ENCODE measurements around the gene TSPAN6.

GRCh38 chrX:100648458-100649417 is 12.1 kb upstream of the TSPAN6 start:
- TF ChIP-seq CTCF (IDR thresholded peaks at IDR 0.05; ENCODE audit: low read depth, low read length, missing input control) (no peak), RAD21 (IDR thresholded peaks at IDR 0.05) (no peak), REST (IDR thresholded peaks at IDR 0.05) (peak; percentile 9)

Data from liver (tissue), 3 donors.